Activated T-cell treated with anti-CD3 and anti-CD28 coated beads for 24 hours (primary cell): ENCODE measurements around the gene CFAP107.

ENCODE experiments used
- DNase-seq: peaks from one replicate; pipeline ENCODE4 v3.0.0-alpha.2; 2020; ENCODE audit warnings: low read depth

Gene CFAP107

DNA sequence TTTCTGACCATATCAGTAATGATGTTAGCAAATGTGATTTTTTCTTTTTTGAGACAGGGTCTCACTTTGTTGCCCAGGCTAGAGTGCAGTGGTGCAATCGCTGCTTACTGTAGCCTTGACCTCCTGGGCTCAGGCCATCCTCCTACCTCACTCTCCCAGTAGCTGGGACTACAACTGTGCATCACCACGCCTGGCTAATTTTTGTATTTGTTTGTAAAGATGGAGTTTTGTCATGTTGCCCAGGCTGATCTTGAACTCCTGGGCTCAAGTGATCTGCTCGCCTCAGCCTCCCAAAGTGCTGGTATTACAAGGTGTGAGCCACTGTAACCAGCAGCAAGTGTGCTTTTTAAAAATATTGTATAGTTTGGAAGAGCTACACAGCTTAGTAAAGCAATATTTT lies 4.1 kb upstream of the CFAP107 start:
- no peak for DNase-seq

DNA sequence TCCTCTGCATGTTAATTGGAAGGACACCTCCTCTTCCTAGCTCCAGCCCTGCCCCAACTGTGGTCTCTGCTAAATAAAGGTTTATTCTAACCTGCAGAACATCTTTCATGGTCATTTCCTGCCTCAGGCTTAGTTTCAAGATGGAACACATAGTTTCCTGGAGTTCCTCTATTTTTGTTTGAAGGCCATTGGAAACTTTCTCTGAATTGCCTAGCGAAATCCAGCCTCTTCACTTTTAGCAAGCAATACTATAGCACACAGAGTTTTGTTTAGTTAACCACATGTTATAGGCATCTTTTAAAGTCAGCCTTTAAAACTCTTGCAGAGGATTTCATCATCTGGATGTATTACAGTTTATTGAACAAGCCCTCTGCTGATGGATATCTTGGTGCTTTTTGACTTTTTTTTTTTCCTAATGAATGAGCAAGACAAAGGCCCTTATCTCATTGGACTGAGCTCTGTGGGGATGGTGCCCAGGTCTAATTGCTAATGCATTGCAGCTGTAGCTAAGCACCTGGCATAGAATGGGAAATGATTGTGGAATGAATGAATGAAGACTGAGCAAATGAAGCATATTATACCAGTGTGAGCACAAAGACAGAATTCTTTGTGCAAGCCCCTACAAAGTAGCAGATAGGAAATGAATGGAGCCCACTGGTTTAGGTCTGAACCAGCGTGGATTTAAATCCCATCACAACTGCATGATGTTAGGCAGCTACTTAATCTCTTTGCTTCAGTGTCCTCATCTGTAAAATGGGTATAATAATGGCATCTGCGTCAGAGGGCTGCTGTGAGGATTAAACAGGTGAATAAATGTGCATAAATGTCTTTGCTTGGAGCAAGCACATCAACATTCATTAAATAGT lies 641 bp upstream of the CFAP107 start:
- DNase-seq, result no peak

DNA sequence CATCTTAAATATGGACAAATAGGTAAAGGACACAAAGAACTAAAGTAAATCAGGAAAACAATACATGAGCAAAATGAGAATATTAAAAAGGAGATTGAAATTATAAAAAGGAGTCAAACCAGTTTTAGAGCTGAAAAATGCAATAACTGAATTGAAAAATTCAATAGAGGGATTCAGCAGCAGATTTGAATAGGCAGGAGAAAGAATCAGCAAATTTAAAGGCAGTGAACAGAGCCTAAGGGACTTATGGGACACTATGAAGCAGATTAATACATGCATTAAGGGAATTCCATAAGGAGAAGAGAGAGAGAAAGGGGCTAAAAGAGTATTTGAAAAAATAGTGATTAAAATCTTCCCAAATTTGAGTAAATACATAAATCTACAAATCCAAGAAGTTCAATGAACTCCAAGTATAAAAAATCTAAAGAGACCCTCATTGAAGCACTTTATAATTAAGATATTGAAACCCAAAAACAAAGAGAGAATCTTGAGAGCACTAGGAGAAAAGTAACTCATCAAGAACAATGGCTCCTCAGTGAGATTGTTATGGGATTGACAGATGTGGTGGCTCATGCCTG lies 2.9 kb downstream of the CFAP107 start:
- DNase-seq, result no peak

DNA sequence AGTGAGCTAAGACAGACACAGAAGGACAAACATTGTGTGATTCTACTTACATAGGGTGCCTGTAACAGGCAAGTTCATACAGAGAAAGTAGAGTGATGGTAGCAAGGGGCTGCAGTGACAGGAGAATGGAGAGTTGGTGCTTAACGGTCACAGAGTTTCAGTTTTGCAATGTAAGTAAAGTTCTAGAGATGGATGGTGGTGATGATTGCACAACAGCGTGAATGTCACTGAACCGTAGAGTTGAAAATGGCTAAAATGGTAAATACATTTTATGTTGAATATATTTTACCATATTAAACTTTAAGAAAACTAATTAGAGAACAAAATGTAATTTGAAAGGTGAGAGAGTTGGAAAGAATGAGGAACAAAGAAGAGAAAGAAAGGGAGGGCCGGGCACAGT lies 8.7 kb downstream of the CFAP107 start:
- no peak for DNase-seq

DNA sequence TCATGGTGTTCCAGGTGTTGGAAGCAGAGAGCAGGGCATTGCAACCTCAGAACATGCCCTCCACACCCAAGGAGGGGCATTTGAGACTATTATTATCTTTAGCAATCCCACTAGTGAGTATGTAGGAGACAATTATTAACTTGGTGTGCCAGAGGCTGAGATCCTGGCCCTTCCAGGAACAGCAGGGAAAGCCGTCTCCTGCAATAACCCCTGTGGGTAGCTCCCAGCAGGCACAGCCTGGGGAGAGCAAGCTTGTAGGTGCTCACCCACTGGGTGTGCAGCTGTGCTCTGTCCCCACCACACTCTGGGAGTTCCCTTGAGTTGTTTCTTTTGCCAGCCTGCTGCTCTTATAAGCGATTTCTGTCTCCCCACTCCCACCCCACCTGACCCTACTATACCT lies 10.3 kb downstream of the CFAP107 start:
- DNase-seq, result no peak

DNA sequence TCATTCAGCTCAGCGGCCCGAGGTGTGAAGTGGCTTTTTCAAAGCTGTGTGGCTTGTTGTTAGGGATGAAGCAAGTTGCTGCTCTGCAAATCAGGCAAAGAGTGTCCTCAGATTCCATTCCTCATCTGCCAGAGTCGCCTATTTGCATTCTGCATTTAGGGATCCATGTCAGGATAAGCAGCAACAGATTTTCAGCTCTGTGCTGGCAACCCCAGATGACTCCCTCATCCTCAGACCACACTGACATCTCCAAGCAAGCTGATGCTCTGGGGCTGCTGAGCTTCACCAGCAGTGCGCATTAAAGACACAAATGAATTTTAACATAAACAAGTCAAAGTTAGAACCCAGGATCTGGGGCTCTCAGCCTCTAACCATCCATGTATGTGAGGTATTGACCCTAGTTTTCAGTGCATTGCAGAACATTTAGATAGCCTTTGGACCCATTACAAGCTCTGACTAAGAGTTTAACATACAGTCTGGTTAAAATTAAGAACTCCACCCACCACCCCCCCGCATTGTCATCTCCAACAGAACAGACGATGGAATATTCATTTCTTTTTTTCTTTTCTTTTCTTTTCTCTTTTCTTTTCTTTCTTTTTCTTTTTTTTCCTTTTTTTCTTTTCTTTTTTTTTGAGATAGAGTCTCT lies 10.9 kb downstream of the CFAP107 start:
- no peak for DNase-seq

DNA sequence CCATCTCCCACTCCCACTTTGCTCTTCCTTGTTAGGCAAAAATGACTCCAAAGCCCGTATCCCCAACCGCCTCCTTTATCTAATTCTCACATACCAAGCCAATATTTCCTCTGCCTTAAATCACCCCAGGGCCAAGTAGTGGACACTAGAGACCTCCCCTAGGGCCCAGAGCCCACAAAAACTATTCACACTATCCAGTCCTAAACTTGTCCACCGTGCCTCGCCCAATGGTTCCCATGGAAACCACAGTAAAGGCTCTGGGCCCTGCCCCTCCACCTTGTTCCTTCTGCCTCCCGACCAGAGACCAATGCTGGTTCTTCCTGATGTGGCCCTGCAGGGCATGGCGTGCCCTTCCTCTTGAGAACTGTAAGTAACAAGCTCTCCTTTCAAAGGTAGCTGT lies 11.8 kb downstream of the CFAP107 start:
- DNase-seq, result no peak

DNA sequence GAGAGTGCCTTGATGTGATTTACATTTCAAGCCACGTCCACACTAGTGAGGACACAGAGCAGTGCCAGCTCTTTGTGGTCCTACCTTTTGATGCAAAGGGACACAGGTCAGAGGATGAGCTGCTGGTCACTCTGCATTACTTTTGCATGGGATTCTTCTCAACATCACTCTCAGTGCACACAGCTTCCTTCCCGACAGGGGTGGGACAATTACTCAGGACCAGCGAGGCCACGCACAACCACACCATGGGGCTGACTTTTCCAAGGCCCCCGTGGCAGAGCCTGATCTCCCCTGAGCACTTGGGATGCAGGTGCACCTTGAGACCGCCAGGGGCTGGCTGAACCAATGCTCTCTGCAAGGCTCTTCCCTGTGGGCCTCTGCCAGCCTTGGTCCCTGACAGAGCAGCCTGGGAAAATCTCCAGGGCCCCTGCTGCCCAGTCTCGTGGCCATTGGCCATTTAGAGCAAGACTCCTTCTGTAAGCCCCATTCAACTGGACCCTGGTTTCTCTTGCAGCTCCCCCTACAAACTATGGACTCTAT lies 14.3 kb downstream of the CFAP107 start:
- no peak for DNase-seq

DNA sequence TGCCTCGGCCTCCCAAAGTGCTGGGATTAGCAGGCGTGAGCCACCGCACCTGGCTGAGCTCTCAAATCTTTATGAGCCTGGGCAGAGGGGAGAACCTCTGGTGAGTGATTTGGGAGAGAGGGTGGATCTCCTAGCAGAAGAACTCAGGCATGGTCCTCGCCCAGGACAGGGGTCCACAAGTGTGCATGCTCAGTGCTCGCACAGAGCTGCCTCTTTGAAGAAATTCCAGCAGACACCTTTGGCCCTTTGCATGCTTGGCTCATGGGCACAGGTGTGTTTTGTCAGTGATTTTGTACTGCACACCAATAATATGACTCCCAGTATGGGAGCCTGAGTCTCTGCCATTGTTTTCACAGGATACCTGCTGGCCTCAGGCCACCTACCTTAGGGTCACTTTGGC lies 15.8 kb downstream of the CFAP107 start:
- DNase-seq, result no peak

DNA sequence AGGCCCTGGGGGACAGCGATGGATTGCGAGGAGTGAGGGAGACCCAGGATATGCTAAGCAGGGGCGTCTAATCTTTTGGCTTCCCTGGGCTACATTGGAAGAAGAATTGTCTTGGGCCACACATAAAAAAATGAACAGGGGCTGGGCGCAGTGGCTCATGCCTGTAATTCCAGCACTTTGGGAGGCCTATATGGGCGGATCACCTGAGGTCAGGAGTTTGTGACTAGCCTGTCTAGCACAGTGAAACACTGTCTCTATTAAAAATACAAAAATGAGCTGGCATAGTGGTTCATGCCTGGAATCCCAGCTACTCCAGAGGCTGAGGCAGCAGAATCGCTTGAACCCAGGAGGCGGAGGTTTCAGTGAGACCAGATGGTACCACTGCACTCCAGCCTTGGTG lies 16.8 kb downstream of the CFAP107 start:
- DNase-seq, result no peak

DNA sequence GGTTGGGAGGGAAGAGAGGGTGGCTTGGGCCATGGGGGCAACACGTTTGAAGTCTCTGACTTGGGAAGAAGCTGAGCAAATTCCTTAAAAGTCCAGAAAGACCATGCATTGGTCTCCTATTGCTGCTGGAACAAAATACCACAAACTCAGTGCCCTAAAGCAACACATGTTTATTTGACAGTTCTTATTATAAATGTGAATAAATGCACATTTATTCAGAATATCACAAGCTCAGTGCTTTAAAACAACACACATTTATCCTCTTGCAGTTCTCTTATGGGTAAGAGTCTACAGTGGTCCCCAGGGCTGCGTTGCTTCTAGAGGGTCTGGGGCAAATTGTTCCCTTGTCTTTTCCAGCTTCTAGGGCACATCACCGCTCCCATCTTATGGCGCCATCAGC lies 17.5 kb downstream of the CFAP107 start:
- no peak for DNase-seq

DNA sequence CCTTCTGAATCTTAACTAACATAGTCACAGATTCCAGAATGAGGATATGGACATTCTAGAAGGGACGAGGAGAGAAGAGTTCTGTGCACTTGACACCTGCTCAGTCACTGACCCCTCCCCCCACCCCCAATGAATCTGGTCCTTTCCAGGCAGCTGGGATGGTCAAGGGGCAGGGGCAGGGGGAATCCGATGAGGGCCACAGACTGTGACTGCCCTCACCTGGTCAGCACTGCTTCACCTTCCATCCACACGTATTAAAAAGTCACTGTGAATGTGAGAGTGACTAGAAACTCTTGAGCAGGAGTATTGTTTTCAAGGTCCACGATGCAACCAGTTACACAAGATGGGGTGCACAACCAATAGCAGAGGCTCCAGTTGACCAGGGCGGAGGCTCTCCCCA lies 18.0 kb downstream of the CFAP107 start:
- DNase-seq, result no peak

DNA sequence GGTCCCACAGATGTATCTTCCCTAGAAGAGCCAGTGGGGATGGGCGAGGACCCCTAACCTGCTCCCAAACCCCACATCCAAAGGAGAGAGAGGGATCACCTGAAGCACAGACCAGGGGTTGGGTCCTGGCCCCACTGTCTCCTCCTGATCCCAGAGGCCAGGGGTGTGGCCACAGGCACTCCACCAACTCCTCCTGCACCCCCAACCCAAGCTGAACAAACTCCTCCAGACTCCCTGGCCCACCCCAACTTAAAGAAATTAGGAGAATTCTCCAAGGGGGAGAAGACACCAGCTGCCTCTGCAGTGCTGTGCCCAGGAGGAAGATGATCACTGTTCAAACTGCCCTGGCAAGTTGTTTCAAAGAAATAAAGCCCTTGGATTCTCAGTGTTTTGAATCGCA lies 23.0 kb downstream of the CFAP107 start:
- DNase-seq, result no peak

DNA sequence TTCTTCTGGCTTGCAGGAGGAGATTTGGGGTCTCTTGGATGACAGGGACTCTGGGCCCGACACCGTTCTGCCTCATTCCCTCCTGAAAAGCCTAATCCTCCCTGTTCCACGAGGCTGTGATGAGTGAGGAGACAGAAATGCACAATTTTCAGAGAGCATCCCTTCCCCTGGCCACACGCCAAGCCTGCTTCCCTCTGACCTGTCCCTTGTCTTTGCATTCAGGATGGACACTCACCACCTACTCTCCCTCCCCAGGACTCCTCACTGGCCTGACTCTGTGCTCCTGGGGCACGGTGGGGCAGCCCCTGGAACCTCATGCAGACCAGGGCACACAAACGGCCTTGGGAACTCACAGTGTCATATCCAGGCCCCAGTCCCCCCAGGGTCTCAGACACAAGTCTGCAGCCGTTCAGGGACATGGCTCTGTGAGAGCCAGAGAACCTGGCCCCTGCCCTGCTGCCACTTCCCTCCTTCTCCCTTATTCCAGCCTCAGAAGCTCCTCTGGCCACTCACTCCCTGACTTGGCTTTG lies 24.0 kb downstream of the CFAP107 start:
- no peak for DNase-seq

DNA sequence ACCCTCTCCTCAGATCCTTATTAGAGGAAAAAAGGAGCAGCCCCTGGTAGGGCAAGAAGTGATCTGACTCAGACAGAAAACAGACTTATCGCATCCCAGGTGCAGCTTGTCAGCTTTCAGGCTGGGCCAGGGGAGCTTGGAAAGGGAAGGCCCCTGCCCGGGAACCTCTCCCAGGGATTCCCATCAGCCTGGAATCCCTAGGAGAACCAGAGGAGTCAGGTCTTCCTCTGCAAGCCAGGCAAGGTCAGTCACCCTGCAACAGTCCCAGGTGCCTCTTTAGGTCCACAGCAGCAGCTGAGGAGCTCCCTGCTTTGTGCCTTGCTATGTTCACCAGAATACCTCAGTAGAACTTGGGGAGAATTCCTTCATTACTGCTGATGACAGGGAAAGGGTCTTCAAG lies 24.6 kb downstream of the CFAP107 start:
- no peak for DNase-seq

DNA sequence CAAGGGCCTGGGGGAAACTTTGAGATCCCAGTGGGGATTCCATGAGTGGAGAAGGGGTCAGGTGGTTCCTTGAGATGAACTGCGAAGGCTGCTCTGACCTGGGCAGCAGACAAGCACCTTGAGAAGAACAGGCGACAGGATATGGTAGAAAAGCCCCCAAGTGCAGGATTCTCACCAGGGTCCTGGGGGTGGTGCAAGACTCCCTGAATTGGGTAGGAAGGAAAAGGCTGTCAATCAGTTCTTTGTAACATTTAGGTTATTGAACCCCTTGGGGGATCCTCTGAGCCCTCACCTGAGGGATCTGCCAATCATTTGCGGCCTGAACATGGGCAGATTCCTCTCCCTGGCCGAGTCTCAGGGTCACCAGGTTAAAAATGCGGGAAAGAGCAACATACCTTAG lies 25.2 kb downstream of the CFAP107 start:
- no peak for DNase-seq

DNA sequence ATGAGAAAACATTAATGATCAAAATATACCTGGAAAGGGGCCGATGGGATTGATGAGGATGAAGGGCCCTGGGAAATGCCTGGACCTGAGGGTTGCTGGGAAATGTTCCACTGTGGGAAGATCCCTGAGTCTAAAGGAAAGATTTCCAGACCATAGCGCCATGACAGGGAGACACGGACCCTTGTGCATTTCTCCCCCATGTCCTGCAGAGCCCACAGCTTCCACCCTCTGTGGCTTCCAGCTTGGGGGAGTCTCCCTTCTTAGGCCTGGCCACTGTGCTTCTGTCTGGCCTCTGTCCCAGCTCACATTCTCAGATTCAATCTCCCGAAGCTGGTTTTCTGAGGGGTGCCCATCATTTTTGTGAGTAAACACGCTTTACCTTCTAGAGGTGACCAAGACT lies 26.5 kb downstream of the CFAP107 start:
- DNase-seq, result no peak

DNA sequence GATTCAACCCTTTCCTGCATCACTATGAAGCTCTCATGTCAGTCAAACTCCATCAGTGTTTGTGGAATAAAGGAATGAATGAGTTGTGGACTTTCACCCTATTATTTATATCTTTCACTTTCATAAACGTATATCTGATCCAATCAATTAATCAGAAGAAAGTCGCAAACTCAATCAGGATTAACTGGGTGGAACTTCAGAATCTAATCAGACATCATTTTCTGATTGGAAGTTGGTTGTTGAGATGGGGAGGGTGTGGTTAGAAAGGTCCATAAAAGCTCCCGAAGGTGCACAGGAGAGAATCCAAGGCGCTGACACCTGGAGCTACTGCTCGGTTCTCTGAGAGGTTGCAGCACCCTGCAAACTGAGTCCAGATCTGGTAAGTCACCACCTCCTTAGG lies 27.4 kb downstream of the CFAP107 start, which contains the start of gene PRAMEF12:
TSS of gene PRAMEF12 (plus strand) at position 301 of the 400 bp plus-strand sequence. CDS start 1,130 bp downstream, outside the sequence.
- no peak for DNase-seq

DNA sequence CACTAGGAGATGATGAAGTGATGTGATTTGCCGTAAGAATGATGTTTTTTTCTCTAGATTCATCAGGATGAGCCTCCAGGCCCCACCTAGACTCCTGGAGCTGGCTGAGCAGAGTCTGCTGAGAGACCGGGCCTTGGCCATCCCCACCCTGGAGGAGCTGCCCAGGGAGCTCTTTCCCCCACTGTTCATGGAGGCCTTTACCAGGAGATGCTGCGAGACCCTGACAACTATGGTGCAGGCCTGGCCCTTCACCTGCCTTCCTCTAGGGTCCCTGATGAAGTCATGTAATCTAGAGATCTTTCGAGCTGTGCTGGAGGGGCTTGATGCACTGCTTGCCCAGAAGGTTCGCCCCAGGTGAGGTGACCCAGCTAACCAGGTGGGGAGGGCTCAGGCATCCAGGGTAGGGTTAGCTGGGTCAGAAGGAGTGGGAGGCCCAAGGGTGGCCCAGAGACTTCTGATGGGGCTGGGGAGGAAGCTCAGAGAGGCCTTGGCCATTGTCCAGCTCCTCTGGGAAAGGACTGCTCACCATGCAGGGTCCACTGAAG lies 28.9 kb downstream of the CFAP107 start:
- DNase-seq, result no peak

DNA sequence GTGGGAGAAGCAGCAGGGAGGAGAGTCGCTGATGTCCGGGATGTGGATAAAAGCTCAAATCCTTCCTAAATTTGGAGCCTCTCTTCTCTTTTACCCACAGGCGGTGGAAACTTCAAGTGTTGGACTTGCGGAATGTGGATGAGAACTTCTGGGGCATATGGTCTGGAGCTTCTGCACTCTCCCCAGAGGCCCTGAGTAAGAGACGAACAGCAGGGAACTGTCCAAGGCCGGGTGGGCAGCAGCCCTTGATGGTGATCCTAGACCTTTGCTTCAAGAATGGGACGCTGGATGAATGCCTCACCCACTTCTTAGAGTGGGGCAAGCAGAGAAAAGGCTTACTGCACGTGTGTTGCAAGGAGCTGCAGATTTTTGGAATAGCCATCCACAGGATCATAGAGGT lies 29.4 kb downstream of the CFAP107 start:
- no peak for DNase-seq

DNA sequence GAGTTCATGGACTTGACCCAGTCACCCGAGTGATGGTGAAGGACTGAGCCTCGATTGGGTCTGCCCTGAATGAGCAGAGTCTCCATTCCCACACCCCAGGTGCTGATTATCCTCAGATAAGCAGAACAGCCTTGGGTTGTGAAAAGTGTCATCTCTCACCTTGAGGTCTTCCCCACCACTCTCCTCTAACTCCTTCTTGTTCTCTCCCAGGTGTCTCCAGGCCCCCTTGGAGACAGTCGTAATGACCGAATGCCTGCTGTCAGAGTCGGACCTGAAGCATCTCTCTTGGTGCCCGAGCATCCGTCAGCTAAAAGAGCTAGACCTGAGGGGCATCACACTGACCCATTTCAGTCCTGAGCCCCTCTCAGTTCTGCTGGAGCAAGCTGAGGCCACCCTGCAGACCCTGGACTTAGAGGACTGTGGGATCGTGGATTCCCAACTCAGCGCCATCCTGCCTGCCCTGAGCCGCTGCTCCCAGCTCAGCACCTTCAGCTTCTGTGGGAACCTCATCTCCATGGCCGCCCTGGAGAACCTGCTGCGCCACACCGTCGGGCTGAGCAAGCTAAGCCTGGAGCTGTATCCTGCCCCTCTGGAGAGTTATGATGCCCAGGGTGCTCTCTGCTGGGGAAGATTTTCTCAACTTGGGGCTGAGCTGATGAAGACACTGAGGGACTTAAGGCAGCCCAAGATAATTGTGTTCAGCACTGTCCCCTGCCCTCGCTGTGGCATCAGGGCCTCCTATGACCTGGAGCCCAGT lies 31.0 kb downstream of the CFAP107 start:
- no peak for DNase-seq

DNA sequence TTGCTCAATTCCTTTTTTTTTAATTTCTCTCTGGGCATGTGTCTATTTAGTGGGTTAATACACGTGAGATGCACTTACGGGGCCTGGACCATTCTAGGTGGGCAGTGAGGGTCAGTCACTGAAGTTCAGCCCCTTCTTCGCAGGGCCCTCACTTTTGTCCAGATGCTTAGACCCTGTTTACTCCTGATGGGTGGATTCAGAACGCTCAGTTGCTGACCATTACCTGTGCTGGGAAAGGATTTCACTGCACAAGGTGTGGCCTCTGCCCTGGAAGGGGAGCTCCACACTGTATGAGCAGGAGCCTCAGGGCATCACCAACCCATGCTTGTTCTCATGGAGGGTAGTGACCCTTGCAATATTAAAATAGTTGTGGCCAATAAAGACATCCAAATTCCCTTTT lies 32.1 kb downstream of the CFAP107 start:
- no peak for DNase-seq
